Amniotic stem cell (primary cell): ENCODE measurements around the gene ATP8A2.

Experiments
- DNase-seq: peaks from one replicate; lab custom pipeline; 2025; lab: John Stamatoyannopoulos, UW

ATP8A2 gene

GRCh38 chr13:25967144-25967543 is 595.4 kb downstream of the ATP8A2 start:
- DNase-seq: no peak

GRCh38 chr13:25971047-25971446 is 599.3 kb downstream of the ATP8A2 start:
- no peak for DNase-seq

GRCh38 chr13:25971459-25972145 is 599.8 kb downstream of the ATP8A2 start:
- DNase-seq: no peak

GRCh38 chr13:25973085-25973484 is 601.3 kb downstream of the ATP8A2 start:
- no peak for DNase-seq

- no peak for DNase-seq
Measured at GRCh38 chr13:25973576-25973975, 601.8 kb downstream of the ATP8A2 start.

- DNase-seq: no peak
Measured at GRCh38 chr13:25977216-25977615, 605.4 kb downstream of the ATP8A2 start.

GRCh38 chr13:25977671-25978070 is 605.9 kb downstream of the ATP8A2 start:
- no peak for DNase-seq

- no peak for DNase-seq
Measured at GRCh38 chr13:25978961-25979360, 607.2 kb downstream of the ATP8A2 start.

- no peak for DNase-seq
Measured at GRCh38 chr13:25979371-25979770, 607.6 kb downstream of the ATP8A2 start.

- DNase-seq: peak; percentile 5
Measured at GRCh38 chr13:25980255-25980654, 608.5 kb downstream of the ATP8A2 start.

GRCh38 chr13:25981060-25981459 is 609.3 kb downstream of the ATP8A2 start:
- DNase-seq: no peak

GRCh38 chr13:25982907-25983306 is 611.1 kb downstream of the ATP8A2 start:
- DNase-seq: no peak

GRCh38 chr13:25987987-25988386 is 616.2 kb downstream of the ATP8A2 start:
- no peak for DNase-seq

- peak; percentile 21 for DNase-seq
Measured at GRCh38 chr13:25988661-25989060, 616.9 kb downstream of the ATP8A2 start.

GRCh38 chr13:25990801-25991200 is 619.0 kb downstream of the ATP8A2 start:
- DNase-seq: peak; percentile 49

- DNase-seq: peak; percentile 9
Measured at GRCh38 chr13:25992076-25992475, 620.3 kb downstream of the ATP8A2 start.

GRCh38 chr13:26007261-26008125 is 635.7 kb downstream of the ATP8A2 start:
- DNase-seq: no peak

- DNase-seq: no peak
Measured at GRCh38 chr13:26010487-26011207, 638.9 kb downstream of the ATP8A2 start.

GRCh38 chr13:26011208-26011573 is 639.4 kb downstream of the ATP8A2 start:
- no peak for DNase-seq

GRCh38 chr13:26011996-26012821 is 640.4 kb downstream of the ATP8A2 start:
- no peak for DNase-seq

GRCh38 chr13:26012995-26013394 is 641.2 kb downstream of the ATP8A2 start:
- DNase-seq: no peak
